ENCODE results near the gene DIPK1C.

GRCh38 chr18:74480149-74480651 lies 23.1 kb upstream of the DIPK1C start:
- no peak for TF ChIP-seq CTCF (IDR thresholded peaks at IDR 0.05)
- TF ChIP-seq POLR2A (IDR thresholded peaks at IDR 0.05), result no peak
